GM23248 (cell line): ENCODE results near the gene HECTD3. TPM values are rescaled to one million over a fixed set of nuclear protein-coding genes. Genes with fewer than 3 reads are reported as not detected.
A peak's percentile ranks its signal among the peaks of the same experiment; 100 is the strongest.

Experiments
- DNase-seq: peaks from one replicate; pipeline ENCODE4 v3.0.0-alpha.2; 2015
- H2AFZ ChIP-seq: fragments of 200-600 bp; sonication (generic); 2 replicates; pipeline ENCODE4 v1.6.1; 2016; ENCODE audit warnings: antibody characterized with exemption
- H3F3A ChIP-seq: fragments of 200-600 bp; sonication (generic); 2 replicates; pipeline ENCODE4 v1.6.1; 2016; ENCODE audit warnings: mild to moderate bottlenecking, antibody characterized with exemption, mixed run types; ENCODE audit not compliant: insufficient read depth
- H3K27ac ChIP-seq: fragments of 200-600 bp; sonication (generic); 2 replicates; pipeline ENCODE4 v1.5.1; 2016; ENCODE audit warnings: mild to moderate bottlenecking
- H3K27me3 ChIP-seq: fragments of 200-600 bp; sonication (generic); replicated peaks from 2 replicates; pipeline ENCODE4 v1.6.1; 2016; ENCODE audit warnings: mild to moderate bottlenecking; ENCODE audit not compliant: insufficient read depth
- H3K36me3 ChIP-seq: fragments of 200-600 bp; sonication (generic); 2 replicates; pipeline ENCODE4 v1.6.1; 2016; ENCODE audit warnings: low read depth, mild to moderate bottlenecking
- H3K4me1 ChIP-seq: fragments of 200-600 bp; sonication (generic); 2 replicates; pipeline ENCODE4 v1.6.1; 2016; ENCODE audit warnings: mild to moderate bottlenecking; ENCODE audit not compliant: insufficient read depth
- H3K4me2 ChIP-seq: fragments of 200-600 bp; sonication (generic); one replicate; pipeline ENCODE4 v1.6.1; 2016; ENCODE audit warnings: mild to moderate bottlenecking; ENCODE audit not compliant: unreplicated experiment
- H3K4me3 ChIP-seq: fragments of 200-600 bp; sonication (generic); 2 replicates; pipeline ENCODE4 v1.5.1; 2016; ENCODE audit warnings: mild to moderate bottlenecking
- H3K79me2 ChIP-seq: fragments of 200-600 bp; sonication (generic); 2 replicates; pipeline ENCODE4 v1.6.1; 2016; ENCODE audit warnings: mild to moderate bottlenecking; ENCODE audit not compliant: insufficient read depth
- H3K9ac ChIP-seq: fragments of 200-600 bp; sonication (generic); 2 replicates; pipeline ENCODE4 v1.6.1; 2016; ENCODE audit warnings: mild to moderate bottlenecking
- H3K9me2 ChIP-seq: fragments of 200-600 bp; sonication (generic); 2 replicates; pipeline ENCODE4 v1.6.1; 2016; ENCODE audit warnings: mixed run types, mild to moderate bottlenecking, moderate library complexity; ENCODE audit not compliant: insufficient read depth
- H3K9me3 ChIP-seq: fragments of 200-600 bp; sonication (generic); one replicate; pipeline ENCODE4 v1.6.1; 2017; ENCODE audit warnings: low read depth
- H4K20me1 ChIP-seq: fragments of 200-600 bp; sonication (generic); 2 replicates; pipeline ENCODE4 v1.6.0; 2016; ENCODE audit not compliant: insufficient read depth
- EZH2 ChIP-seq: fragments of 200-600 bp; sonication (generic); IDR thresholded peaks from 2 replicates; pipeline ENCODE4 v1.6.1; 2018; ENCODE audit warnings: antibody characterized with exemption, mild to moderate bottlenecking; ENCODE audit not compliant: insufficient read depth, poor library complexity, severe bottlenecking
- EZH2phosphoT487 ChIP-seq: fragments of 200-600 bp; sonication (generic); IDR thresholded peaks from 2 replicates; pipeline ENCODE4 v1.6.1; 2018; ENCODE audit warnings: antibody characterized with exemption, moderate library complexity, mild to moderate bottlenecking, low read depth; ENCODE audit not compliant: insufficient read depth
- WGBS, 2 experiments: methylation state at CpG; one replicate each; pipeline ENCODE4 v1.1.6; 2015 to 2017; ENCODE audit warnings: low lambda C conversion rate in 2 of 2, low coverage in 1 of 2; ENCODE audit errors: missing lambda C conversion rate in 2 of 2; 5-methylcytosine and 5-hydroxymethylcytosine counted together
- in situ Hi-C: fragments of 300-500 bp; cut with MboI; formaldehyde crosslinking; loops from 2 replicates; pipeline ENCODE4 v1.15.0; 2020
- polyA plus RNA-seq: library from polyadenylated mRNA; unstranded; fragments of >200 nt; fragmentation: Nextera tagmentation; extraction: Ambion mirVana; gene quantifications from 2 replicates; pipeline ENCODE4 v1.2.1, GENCODE V29; 2016
- total RNA-seq: library from RNA; depleted of rRNA; stranded (reverse); fragments of >200 nt; shearing (Covaris generic); gene quantifications from 2 replicates; pipeline ENCODE4 v1.2.3, GENCODE V29; 2014

HECTD3 gene
- total and polyA plus RNA-seq, 2 experiments from 2014 or later, result 17.0 to 21.1 TPM

DNA sequence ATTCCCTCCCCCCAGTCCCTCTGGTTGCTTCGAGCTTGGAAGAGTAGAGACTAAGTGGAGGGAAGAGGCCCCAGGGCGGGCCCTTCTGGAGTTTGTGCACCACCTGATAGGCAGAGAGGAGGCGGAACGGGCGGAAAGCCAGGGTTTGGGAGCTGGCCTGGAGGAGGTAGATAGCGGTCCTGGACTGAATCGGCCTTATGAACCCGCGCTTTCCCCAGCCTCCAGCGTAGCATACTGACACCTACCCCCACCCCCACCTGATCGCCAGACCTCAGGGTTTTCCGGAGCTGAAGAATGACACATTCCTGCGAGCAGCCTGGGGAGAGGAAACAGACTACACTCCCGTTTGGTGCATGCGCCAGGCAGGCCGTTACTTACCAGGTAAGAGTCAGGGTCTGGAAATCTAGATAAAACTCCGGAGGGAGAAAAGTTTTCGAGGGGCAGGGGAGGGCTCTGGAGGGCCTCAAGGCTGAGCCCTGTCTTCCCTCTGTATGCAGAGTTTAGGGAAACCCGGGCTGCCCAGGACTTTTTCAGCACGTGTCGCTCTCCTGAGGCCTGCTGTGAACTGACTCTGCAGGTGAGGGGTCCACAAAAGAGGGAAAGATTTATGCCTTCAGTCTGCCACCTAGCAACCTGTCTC, 1.6 kb upstream of the HECTD3 start:
- H2AFZ ChIP-seq, result peak overlapping the region; percentile 100
- H3K4me1 ChIP-seq, result peaks cover 16% of the 10 kb centered on the region
- peak overlapping the region; percentile 73 for H3K27ac ChIP-seq
- peak overlapping the region; percentile 84 for H3K4me2 ChIP-seq
- no peaks in the 10 kb centered on the region for H4K20me1 ChIP-seq
- no peaks in the 10 kb centered on the region for H3K27me3 ChIP-seq
- peak; percentile 84 for DNase-seq
- TF ChIP-seq EZH2, result no peak
- no peak for TF ChIP-seq EZH2phosphoT487
- WGBS, 2 experiments, result 3 to 4% methylated on average over 19 to 21 of the region's 21 CpGs
- no peaks in the 10 kb centered on the region for H3K9me3 ChIP-seq
- 0 out of 2 replicates have a peak, but pooled peaks cover 5% of the 10 kb centered on the region for H3K36me3 ChIP-seq
- peaks cover 40% of the 10 kb centered on the region for H3K79me2 ChIP-seq
- peak overlapping the region; percentile 88 for H3K9ac ChIP-seq
- in situ Hi-C loops, result loop anchor here (10.0 kb wide), 1 partner anchor 482 kb away; the partner anchor contains the start of gene TESK2
- no peaks in the 10 kb centered on the region for H3K9me2 ChIP-seq
- peaks cover 9% of the 10 kb centered on the region; the same call in 1 of the 2 replicates for H3F3A ChIP-seq
- H3K4me3 ChIP-seq, result peak overlapping the region; percentile 82

DNA sequence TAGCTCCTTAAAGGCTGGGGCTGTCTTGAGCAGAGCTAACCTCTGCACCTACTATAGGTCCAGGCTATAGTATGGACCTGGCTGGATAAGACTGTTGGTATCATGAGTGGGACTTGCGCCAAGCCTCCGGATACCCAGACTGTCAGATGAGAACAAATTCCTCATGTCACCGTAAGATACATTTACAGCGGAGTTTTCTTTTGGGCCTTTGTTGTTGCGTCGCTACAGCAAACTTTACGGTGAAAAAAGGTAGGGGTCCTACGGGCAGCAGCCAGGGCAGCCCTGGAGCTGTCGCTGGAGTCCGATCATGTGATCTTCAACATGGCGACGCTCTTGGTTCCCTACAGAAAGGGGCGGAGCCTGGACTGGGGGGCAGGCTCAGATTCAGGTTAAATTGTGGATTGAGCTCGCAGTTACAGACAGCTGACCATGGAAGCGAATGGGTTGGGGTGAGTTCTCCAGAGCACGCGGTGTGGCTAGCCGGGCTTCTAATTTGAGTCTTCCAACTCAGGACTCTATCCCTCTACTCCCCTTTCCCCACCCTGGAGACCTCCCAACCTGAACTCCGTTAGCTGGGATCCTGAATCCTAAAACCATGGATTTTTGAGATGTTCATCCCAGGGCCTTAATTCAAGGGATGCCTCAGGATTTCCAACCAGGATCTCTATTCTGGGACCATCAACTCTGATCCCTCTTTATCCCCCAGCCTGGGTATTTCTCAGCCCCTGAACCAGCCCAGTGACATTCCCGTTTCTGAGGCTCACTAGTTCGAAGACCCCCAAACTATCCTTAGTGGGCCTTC, 914 bp upstream of the HECTD3 start, which contains the start of gene UROD:
Gene UROD, plus strand, starts transcription at position 418 of the 802 bp plus-strand sequence. Its CDS starts 12 bp downstream, at position 430.
- peaks cover 16% of the 10 kb centered on the region for H3K4me1 ChIP-seq
- in situ Hi-C loops, result loop anchor here (10.0 kb wide), 1 partner anchor 483 kb away; the partner anchor contains the start of gene TESK2
- WGBS, 2 experiments, result 0 to 4% methylated on average over 20 to 21 of the region's 21 CpGs
- H3K9me3 ChIP-seq, result no peaks in the 10 kb centered on the region
- H2AFZ ChIP-seq, result peak within 1 kb of the TSS; percentile 100
- no peaks in the 10 kb centered on the region for H4K20me1 ChIP-seq
- H3K27me3 ChIP-seq, result no peaks in the 10 kb centered on the region
- peaks cover 40% of the 10 kb centered on the region for H3K79me2 ChIP-seq
- 0 out of 2 replicates have a peak, but pooled peaks cover 5% of the 10 kb centered on the region for H3K36me3 ChIP-seq
- no peaks in the 10 kb centered on the region for H3K9me2 ChIP-seq
- H3K4me3 ChIP-seq, result peak within 1 kb of the TSS; percentile 82
- H3K4me2 ChIP-seq, result peak within 1 kb of the TSS; percentile 92
- TF ChIP-seq EZH2phosphoT487, result no peak
- TF ChIP-seq EZH2, result no peak
- H3K9ac ChIP-seq, result peak within 1 kb of the TSS; percentile 88
- H3K27ac ChIP-seq, result peak within 1 kb of the TSS; percentile 73
- peak; percentile 99 for DNase-seq
- H3F3A ChIP-seq, result peaks cover 9% of the 10 kb centered on the region; the same call in 1 of the 2 replicates

DNA sequence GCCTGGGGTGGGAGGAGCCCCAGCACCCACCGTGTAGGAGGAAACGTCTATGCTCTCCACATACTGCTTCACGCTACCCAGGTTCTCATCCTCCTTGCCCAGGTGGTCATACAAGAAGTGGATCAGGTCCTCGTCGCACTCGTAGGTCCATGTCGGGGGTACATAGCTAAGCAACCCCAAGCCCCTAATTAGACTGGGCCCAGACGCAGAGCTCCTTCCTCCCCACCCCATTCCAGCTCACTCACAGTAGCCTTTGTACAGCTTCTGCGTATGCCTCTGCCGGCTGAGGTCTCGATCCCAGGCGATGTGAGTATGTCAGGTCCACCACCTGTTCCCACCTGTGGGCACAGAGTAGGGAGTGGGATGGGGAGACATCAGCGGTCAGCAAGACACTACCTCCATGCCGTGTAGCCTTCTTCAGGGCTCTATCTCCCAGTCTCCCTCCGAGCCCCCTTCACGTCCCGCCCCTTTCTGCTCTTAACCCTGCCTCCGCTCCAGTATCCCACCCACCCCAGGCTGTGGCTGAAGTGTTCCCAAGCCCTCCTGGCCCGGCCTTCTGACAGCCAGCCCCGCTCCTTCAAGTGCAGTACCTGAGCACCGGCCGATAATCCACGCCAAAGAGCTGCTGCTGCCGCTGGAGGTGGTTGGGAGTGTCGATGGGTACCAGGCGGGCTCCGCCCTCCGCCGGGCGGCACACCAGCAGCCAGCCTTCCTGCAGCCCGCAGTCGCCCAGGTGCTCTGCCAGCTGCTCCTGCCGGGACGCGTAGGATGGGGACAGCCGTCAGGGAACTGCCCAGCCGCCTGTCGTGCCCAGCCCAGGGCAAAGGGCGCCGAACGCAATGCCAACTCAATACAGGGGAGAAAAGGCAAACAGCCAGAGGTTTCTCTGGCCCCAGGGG, 919 bp downstream of the HECTD3 start:
- Histone ChIP-seq H3K79me2 (peaks cover 40% of the 10 kb centered on the region), H3K9me2 (no peaks in the 10 kb centered on the region), H2AFZ (peak overlapping the region; percentile 100), H3K27me3 (no peaks in the 10 kb centered on the region), H3K36me3 (0 out of 2 replicates have a peak, but pooled peaks cover 5% of the 10 kb centered on the region), H3K27ac (no peak overlapping the region), H4K20me1 (no peaks in the 10 kb centered on the region), H3K4me2 (peak overlapping the region; percentile 92), H3K4me3 (peak overlapping the region; percentile 82), H3K9ac (peak overlapping the region; percentile 88), H3K9me3 (no peaks in the 10 kb centered on the region), H3F3A (peaks cover 9% of the 10 kb centered on the region; the same call in 1 of the 2 replicates), H3K4me1 (peaks cover 16% of the 10 kb centered on the region)
- 15 to 16% methylated on average over 40 of the region's 41 CpGs for WGBS, 2 experiments
- peak; percentile 45 for DNase-seq
- in situ Hi-C loops, result loop anchor here (10.0 kb wide), 2 partner anchors 175 to 485 kb away; partner anchors contain the start of gene TESK2
- TF ChIP-seq EZH2phosphoT487 (no peak), EZH2 (no peak)
